ENCODE results near the gene RASSF7. TPM values are rescaled to one million over a fixed set of nuclear protein-coding genes. Genes with fewer than 3 reads are reported as not detected.
A peak's percentile ranks its signal among the peaks of the same experiment; 100 is the strongest.

Gene RASSF7
- total RNA-seq, 4 donors from 2014 or later, result 0.56 to 2.4 (median 0.70) TPM

DNA sequence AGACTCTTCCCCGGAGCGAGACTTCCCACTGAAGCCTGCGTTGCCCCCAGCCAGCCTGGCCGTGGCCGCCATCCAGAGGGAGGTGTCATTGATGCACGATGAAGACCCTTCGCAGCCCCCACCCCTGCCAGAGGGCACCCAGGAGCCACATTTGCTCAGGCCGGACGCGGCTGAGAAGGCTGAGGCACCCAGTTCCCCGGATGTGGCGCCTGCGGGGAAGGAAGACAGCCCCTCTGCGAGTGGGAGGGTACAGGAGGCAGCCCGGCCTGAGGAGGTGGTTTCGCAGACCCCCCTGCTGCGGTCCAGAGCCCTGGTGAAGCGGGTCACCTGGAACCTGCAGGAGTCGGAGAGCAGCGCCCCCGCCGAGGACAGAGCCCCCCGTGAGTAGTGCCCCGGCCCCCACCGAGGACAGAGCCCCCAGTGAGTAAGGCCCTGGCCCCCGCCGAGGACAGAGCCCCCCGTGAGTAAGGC, 48.6 kb downstream of the RASSF7 start:
- Histone ChIP-seq H3K27ac (no peak overlapping the region), H3K9me3 (no peaks in the 10 kb centered on the region), H3K36me3 (peaks cover 0 to 84% of the 10 kb centered on the region in 2 donors), H3K4me3 (no peak overlapping the region), H3K4me1 (peaks cover 24 to 28% of the 10 kb centered on the region in 2 donors), H3K27me3 (no peaks in the 10 kb centered on the region)
- DNase-seq (no peak), ATAC-seq (no peak)
- in situ Hi-C loops (cut with MboI; ENCODE audit: low sequenced_read_pairs in 4 of 4) (no loop called here), intact Hi-C loops (cut with DNase I; ENCODE audit: low total_unique reads) (no loop called here)
- no peak for TF ChIP-seq POLR2A (IDR thresholded peaks at IDR 0.05)
- no peak for TF ChIP-seq CTCF (IDR thresholded peaks at IDR 0.05 in 4 of 5, conservative IDR thresholded peaks at IDR 0.05 in 1 of 5)

GRCh38 chr11:610146-610801, 49.5 kb downstream of the RASSF7 start:
- ATAC-seq (no peak), DNase-seq (no peak)
- H3K27ac ChIP-seq, result peak overlapping the region in 2 of 4 donors; percentile 24 to 94
- no peaks in the 10 kb centered on the region for H3K9me3 ChIP-seq
- TF ChIP-seq CTCF (IDR thresholded peaks at IDR 0.05 in 4 of 5, conservative IDR thresholded peaks at IDR 0.05 in 1 of 5) (no peak), POLR2A (IDR thresholded peaks at IDR 0.05) (no peak)
- H3K4me3 ChIP-seq, result no peak overlapping the region
- intact Hi-C loops (cut with DNase I; ENCODE audit: low total_unique reads) (no loop called here), in situ Hi-C loops (cut with MboI; ENCODE audit: low sequenced_read_pairs in 4 of 4) (no loop called here)
- peaks cover 0 to 76% of the 10 kb centered on the region in 2 donors for H3K36me3 ChIP-seq
- no peaks in the 10 kb centered on the region for H3K27me3 ChIP-seq
- H3K4me1 ChIP-seq, result peaks cover 33 to 37% of the 10 kb centered on the region in 2 donors

- Histone ChIP-seq H3K36me3 (peaks cover 0 to 65% of the 10 kb centered on the region in 2 donors), H3K27ac (peak overlapping the region; percentile 87 to 94 (median 92)), H3K27me3 (no peaks in the 10 kb centered on the region), H3K4me3 (no peak overlapping the region), H3K4me1 (peaks cover 38 to 42% of the 10 kb centered on the region in 2 donors), H3K9me3 (no peaks in the 10 kb centered on the region)
- in situ Hi-C loops (cut with MboI; ENCODE audit: low sequenced_read_pairs in 4 of 4) (no loop called here), intact Hi-C loops (cut with DNase I; ENCODE audit: low total_unique reads) (no loop called here)
- TF ChIP-seq POLR2A (IDR thresholded peaks at IDR 0.05), result no peak
- TF ChIP-seq CTCF (IDR thresholded peaks at IDR 0.05 in 4 of 5, conservative IDR thresholded peaks at IDR 0.05 in 1 of 5), result no peak
- ATAC-seq (no peak), DNase-seq (no peak)
These were observed 50.5 kb downstream of the RASSF7 start for GRCh38 chr11:611001-611996.

DNA sequence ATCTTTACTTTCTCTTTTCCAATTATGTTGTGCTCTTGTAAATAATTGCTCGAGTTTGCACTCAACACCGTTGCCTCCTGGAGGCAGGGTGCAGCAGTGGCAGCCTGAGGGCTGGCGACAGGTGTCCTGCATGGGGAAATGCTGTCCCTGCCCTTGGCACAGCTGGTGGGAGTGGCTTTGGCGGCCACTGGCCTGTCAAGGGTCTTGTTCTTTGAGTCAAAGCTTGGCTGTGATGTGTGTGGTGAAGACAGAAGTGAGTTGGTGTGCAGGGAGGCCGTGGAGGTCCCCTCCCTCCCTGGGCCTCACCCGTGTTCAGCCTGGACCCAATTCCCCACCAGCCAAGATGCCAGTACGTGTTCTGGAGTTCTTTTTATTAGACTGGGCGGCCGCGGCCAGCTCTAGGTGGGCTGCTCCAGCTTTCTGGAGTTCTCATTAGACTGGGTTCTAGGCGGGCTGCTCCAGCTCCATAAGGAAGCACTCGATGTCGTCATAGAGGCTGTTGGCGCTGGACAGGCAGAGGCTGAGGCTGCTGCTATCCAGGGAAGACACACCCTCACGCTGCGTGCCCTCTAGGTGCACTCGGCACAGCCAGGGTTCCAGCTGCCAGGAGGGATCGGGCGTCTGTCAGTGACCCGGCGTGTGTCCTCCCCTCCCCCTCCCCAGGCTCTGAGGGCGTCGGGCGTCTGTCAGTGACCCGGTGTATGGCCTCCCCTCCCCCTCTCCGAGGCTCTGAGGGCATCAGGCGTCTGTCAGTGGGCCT, 51.6 kb downstream of the RASSF7 start:
- intact Hi-C loops (cut with DNase I; ENCODE audit: low total_unique reads) (loop anchor here (1.0 kb wide), 2 partner anchors 16 to 35 kb away; no protein-coding TSS in a partner anchor), in situ Hi-C loops (cut with MboI; ENCODE audit: low sequenced_read_pairs in 4 of 4) (no loop called here)
- Histone ChIP-seq H3K4me3 (no peak overlapping the region), H3K36me3 (peaks cover 0 to 55% of the 10 kb centered on the region in 2 donors), H3K27me3 (no peaks in the 10 kb centered on the region), H3K4me1 (peaks cover 40 to 43% of the 10 kb centered on the region in 2 donors), H3K9me3 (no peaks in the 10 kb centered on the region), H3K27ac (peak overlapping the region; percentile 87 to 94 (median 92))
- ATAC-seq, result peak; percentile 49 to 71
- DNase-seq, result peak; percentile 79 to 93
- TF ChIP-seq POLR2A (IDR thresholded peaks at IDR 0.05) (peak in 1 of 2 donors; percentile 33), CTCF (IDR thresholded peaks at IDR 0.05 in 4 of 5, conservative IDR thresholded peaks at IDR 0.05 in 1 of 5) (peak; percentile 4 to 61 (median 60))
